ENCODE results near the gene WDR13. TPM values are rescaled to one million over a fixed set of nuclear protein-coding genes. Genes with fewer than 3 reads are reported as not detected.

Gene WDR13
- total RNA-seq, 1 donor from 2014 or later: 111 TPM

DNA sequence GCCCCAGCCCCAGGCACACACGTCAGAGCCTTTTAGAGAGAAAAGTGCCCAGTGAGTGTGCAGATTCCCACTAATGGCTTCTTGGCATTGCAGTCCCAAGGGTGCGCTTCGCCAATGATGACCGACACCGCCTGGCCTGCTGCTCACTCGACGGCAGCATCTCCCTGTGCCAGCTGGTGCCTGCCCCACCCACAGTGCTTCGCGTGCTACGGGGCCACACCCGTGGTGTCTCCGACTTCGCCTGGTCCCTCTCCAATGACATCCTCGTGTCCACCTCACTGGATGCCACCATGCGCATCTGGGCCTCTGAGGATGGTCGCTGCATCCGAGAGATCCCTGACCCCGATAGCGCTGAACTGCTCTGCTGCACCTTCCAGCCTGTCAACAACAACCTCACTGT lies 2.9 kb downstream of the WDR13 start:
- no peak for DNase-seq (ENCODE audit: extremely low spot score in 2 of 2)
- no peak for TF ChIP-seq POLR2AphosphoS5 (IDR thresholded peaks at IDR 0.05; ENCODE audit: insufficient read depth in 1 of 2, low read depth in 1 of 2)
- TF ChIP-seq POLR2A (IDR thresholded peaks at IDR 0.05): no peak
- TF ChIP-seq, protein P1, sequence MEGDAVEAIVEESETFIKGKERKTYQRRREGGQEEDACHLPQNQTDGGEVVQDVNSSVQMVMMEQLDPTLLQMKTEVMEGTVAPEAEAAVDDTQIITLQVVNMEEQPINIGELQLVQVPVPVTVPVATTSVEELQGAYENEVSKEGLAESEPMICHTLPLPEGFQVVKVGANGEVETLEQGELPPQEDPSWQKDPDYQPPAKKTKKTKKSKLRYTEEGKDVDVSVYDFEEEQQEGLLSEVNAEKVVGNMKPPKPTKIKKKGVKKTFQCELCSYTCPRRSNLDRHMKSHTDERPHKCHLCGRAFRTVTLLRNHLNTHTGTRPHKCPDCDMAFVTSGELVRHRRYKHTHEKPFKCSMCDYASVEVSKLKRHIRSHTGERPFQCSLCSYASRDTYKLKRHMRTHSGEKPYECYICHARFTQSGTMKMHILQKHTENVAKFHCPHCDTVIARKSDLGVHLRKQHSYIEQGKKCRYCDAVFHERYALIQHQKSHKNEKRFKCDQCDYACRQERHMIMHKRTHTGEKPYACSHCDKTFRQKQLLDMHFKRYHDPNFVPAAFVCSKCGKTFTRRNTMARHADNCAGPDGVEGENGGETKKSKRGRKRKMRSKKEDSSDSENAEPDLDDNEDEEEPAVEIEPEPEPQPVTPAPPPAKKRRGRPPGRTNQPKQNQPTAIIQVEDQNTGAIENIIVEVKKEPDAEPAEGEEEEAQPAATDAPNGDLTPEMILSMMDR (IDR thresholded peaks at IDR 0.05): no peak
- peaks cover 0 to 40% of the 10 kb centered on the region in 2 donors for H3K36me3 ChIP-seq

DNA sequence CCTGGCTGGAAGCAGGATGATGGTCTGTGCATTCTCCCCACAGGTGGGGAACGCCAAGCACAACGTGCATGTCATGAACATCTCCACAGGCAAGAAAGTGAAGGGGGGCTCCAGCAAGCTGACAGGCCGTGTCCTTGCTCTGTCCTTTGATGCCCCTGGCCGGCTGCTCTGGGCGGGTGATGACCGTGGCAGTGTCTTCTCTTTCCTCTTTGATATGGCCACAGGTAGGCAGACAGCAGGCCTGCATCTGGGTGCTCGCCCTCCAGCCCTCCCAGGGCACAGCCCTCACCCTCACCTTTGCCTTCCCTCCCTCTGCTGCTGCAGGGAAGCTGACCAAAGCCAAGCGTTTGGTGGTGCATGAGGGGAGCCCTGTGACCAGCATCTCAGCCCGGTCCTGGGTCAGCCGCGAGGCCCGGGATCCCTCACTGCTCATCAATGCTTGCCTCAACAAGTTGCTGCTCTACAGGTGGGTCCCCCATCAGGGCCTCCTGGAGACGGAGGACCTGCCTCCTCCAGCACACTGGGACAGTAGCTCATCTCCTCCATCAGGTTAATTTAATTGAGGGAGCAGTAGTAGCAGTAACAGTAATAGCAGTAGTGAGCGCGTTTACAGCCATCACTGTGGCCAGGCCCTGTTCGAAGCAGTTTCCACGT lies 4.6 kb downstream of the WDR13 start:
- intact Hi-C loops (cut with DNase I): no loop called here
- no peak for DNase-seq (ENCODE audit: extremely low spot score in 2 of 2)
- TF ChIP-seq, protein P1 (IDR thresholded peaks at IDR 0.05): no peak
- no peak for TF ChIP-seq POLR2A (IDR thresholded peaks at IDR 0.05)
- no peak for TF ChIP-seq POLR2AphosphoS5 (IDR thresholded peaks at IDR 0.05; ENCODE audit: insufficient read depth in 1 of 2, low read depth in 1 of 2)
- Histone ChIP-seq H3K27ac (no peak overlapping the region), H3K4me1 (peaks cover 11% of the 10 kb centered on the region), H3K27me3 (no peaks in the 10 kb centered on the region), H3K9me3 (no peaks in the 10 kb centered on the region), H3K4me3 (no peak overlapping the region), H3K36me3 (peaks cover 0 to 40% of the 10 kb centered on the region in 2 donors)

More for the DNA sequence above, 2.9 kb downstream of the WDR13 start:
- no peak overlapping the region for H3K4me3 ChIP-seq
- H3K27ac ChIP-seq: no peak overlapping the region
- H3K4me1 ChIP-seq: peaks cover 11% of the 10 kb centered on the region
- no peaks in the 10 kb centered on the region for H3K9me3 ChIP-seq
- H3K27me3 ChIP-seq: no peaks in the 10 kb centered on the region
- intact Hi-C loops (cut with DNase I): no loop called here

DNA sequence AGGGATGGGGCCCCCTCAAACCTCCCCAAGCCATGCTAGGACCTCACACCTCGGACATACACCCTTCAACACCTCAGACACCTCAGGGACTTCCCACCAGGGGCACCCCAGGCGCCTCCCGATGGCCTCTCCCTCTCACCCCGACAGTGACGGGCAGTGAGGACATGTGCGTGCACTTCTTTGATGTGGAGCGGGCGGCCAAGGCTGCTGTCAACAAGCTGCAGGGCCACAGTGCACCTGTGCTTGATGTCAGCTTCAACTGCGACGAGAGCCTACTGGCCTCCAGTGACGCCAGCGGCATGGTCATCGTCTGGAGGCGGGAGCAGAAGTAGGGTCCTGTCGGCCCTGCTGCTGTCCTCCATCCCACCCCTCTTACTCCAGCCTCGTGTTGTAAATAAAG lies 7.4 kb downstream of the WDR13 start:
- Histone ChIP-seq H3K9me3 (no peaks in the 10 kb centered on the region), H3K27me3 (no peaks in the 10 kb centered on the region), H3K36me3 (peaks cover 0 to 30% of the 10 kb centered on the region in 2 donors), H3K4me1 (no peaks in the 10 kb centered on the region), H3K4me3 (no peak overlapping the region), H3K27ac (no peak overlapping the region)
- TF ChIP-seq POLR2A (IDR thresholded peaks at IDR 0.05) (no peak), POLR2AphosphoS5 (IDR thresholded peaks at IDR 0.05; ENCODE audit: insufficient read depth in 1 of 2, low read depth in 1 of 2) (no peak)
- TF ChIP-seq, protein P1 (IDR thresholded peaks at IDR 0.05): no peak
- intact Hi-C loops (cut with DNase I): no loop called here
- no peak for DNase-seq (ENCODE audit: extremely low spot score in 2 of 2)

DNA sequence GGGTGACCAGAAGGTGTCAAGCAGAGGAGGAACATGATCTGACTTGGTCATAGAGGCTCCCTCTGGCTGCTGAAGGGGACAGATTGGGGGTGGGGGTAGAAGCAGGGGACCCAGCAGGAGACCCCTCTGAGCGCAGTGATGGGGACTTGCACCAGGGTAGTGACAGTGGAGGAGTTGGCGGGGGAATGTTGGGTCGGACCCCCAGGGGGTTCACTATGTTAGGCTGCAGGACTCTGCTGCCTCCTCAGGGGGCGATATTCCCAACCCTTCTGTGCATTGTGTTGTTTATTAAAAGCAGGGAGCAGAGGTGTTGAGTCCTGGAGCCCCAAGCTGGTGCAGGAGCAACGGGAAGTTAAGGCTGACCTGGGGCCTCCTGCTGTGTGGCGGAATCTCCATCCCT lies 8.8 kb downstream of the WDR13 start:
- Histone ChIP-seq H3K27ac (no peak overlapping the region), H3K4me1 (no peaks in the 10 kb centered on the region), H3K36me3 (peaks cover 0 to 16% of the 10 kb centered on the region in 2 donors), H3K27me3 (no peaks in the 10 kb centered on the region), H3K9me3 (no peaks in the 10 kb centered on the region), H3K4me3 (no peak overlapping the region)
- no peak for TF ChIP-seq POLR2A (IDR thresholded peaks at IDR 0.05)
- TF ChIP-seq, protein P1 (IDR thresholded peaks at IDR 0.05): no peak
- TF ChIP-seq POLR2AphosphoS5 (IDR thresholded peaks at IDR 0.05; ENCODE audit: insufficient read depth in 1 of 2, low read depth in 1 of 2): no peak
- intact Hi-C loops (cut with DNase I): no loop called here
- no peak for DNase-seq (ENCODE audit: extremely low spot score in 2 of 2)

GRCh38 chrX:48611703-48612102 lies 14.4 kb downstream of the WDR13 start:
- no peaks in the 10 kb centered on the region for H3K36me3 ChIP-seq
- no peak overlapping the region for H3K4me3 ChIP-seq
- intact Hi-C loops (cut with DNase I): no loop called here
- H3K27me3 ChIP-seq: no peaks in the 10 kb centered on the region
- no peaks in the 10 kb centered on the region for H3K4me1 ChIP-seq
- no peak for DNase-seq (ENCODE audit: extremely low spot score in 2 of 2)
- H3K27ac ChIP-seq: no peak overlapping the region
- H3K9me3 ChIP-seq: no peaks in the 10 kb centered on the region
- TF ChIP-seq POLR2AphosphoS5 (IDR thresholded peaks at IDR 0.05; ENCODE audit: insufficient read depth in 1 of 2, low read depth in 1 of 2): no peak
- no peak for TF ChIP-seq POLR2A (IDR thresholded peaks at IDR 0.05)
- TF ChIP-seq, protein P1 (IDR thresholded peaks at IDR 0.05): no peak

All from vagina (tissue), 2 donors.